RWPE1 (cell line): Measurements from ENCODE around the gene WDR17.

ENCODE experiments used
- CTCF ChIA-PET: fragments of 350-600 bp; sonication (Branson Sonifier 250); formaldehyde crosslinking; extraction: SDS; loops from one replicate; lab custom pipeline; 2021; lab: Yijun Ruan, JAX
- POLR2A ChIA-PET: fragments of 400-600 bp; formaldehyde crosslinking; extraction: SDS; loops from one replicate; lab custom pipeline; 2020; ENCODE audit warnings: antibody characterized with exemption; ENCODE audit not compliant: low non-redundant PET; lab: Yijun Ruan, JAX
- DNase-seq: peaks from one replicate; pipeline ENCODE4 v3.0.0; 2012; ENCODE audit warnings: low spot score
- H3K27ac ChIP-seq: fragments of 450-650 bp; 2 replicates; pipeline ENCODE4 v1.5.1; 2017
- CTCF ChIP-seq: fragments of 450-650 bp; conservative IDR thresholded peaks from 2 replicates; pipeline ENCODE4 v1.5.1; 2017; ENCODE audit warnings: low read depth, mild to moderate bottlenecking

The WDR17 gene

GRCh38 chr4:176188654-176189053 lies 123.0 kb downstream of the WDR17 start:
- POLR2A ChIA-PET, result no interaction called here
- TF ChIP-seq CTCF, result no peak
- CTCF ChIA-PET, result no interaction called here
- DNase-seq, result no peak
- H3K27ac ChIP-seq, result no peak overlapping the region

GRCh38 chr4:176189891-176190795 lies 124.5 kb downstream of the WDR17 start:
- CTCF ChIA-PET, result no interaction called here
- no peak overlapping the region for H3K27ac ChIP-seq
- POLR2A ChIA-PET, result no interaction called here
- no peak for DNase-seq
- no peak for TF ChIP-seq CTCF

GRCh38 chr4:176191974-176192373 lies 126.3 kb downstream of the WDR17 start:
- CTCF ChIA-PET, result no interaction called here
- no peak for TF ChIP-seq CTCF
- H3K27ac ChIP-seq, result no peak overlapping the region
- POLR2A ChIA-PET, result no interaction called here
- no peak for DNase-seq

- peak; percentile 30 for DNase-seq
- ChIA-PET CTCF (no interaction called here), POLR2A (no interaction called here)
- TF ChIP-seq CTCF, result no peak
- H3K27ac ChIP-seq, result no peak overlapping the region
Observed at GRCh38 chr4:176193126-176193525, 127.5 kb downstream of the WDR17 start.

- H3K27ac ChIP-seq, result no peak overlapping the region
- TF ChIP-seq CTCF, result no peak
- ChIA-PET POLR2A (no interaction called here), CTCF (no interaction called here)
- DNase-seq, result peak; percentile 65
Observed at GRCh38 chr4:176193938-176194337, 128.3 kb downstream of the WDR17 start.

GRCh38 chr4:176195184-176195978 lies 129.7 kb downstream of the WDR17 start, which contains the start of gene SPATA4:
SPATA4 (minus strand) TSS chr4:176195585; CDS start chr4:176195562, 23 bp downstream.
- POLR2A ChIA-PET, result no interaction called here
- DNase-seq, result peak; percentile 89
- no peak for TF ChIP-seq CTCF
- H3K27ac ChIP-seq, result peak within 1 kb of the TSS; percentile 58
- CTCF ChIA-PET, result interaction anchor here (0.6 to 0.8 kb wide), 4 partner anchors 25 to 1930 kb away, joined by 3 to 4 read pairs (median 3); no protein-coding TSS in a partner anchor
